Kasumi-1 (cell line): ENCODE measurements around the gene MRS2.
"Not testable (repeated sequence)": the region's sequence is repeated elsewhere in the genome, so short reads cannot be mapped to it uniquely, and the experiment has no call there.

Source experiments
- DNase-seq, 2 experiments: peaks; one replicate each; lab custom pipeline; 2025; lab: John Stamatoyannopoulos, UW

MRS2 gene

DNA sequence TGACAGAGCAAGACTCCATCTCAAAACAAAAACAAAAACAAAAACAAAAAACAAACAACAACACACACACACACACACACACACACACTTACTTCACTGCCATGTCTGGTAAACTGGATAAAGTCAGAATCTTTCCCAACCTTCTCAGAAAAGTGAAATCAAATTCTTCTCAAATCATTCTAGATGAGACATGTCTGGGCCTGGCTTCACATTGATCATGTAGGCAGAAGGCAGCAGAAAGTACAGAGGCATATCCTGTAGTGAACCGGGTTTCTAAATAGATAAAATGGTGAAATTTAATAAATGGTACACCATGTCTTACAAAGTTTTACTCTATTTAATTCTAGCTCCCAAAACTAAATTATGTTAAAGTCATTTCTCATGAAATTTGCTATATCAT lies 14.9 kb upstream of the MRS2 start:
- no peak for DNase-seq

DNA sequence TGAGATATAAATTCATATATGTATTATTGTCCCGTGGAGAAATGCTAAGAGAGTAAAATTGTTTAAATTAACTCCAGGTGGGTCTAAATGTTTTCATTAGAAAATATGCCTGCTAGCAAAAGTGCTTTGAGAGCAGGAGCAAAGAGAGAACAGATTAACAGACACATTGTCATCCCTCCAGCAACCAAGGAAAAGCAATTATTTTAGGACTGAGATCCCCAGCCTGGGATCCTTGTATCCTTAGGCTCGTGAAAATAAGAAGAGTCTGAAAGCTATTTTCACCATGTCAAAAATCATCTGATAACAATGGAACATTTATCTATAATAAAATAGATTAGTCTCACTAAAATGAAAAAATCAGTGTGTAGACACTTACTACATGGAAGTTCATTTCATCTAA lies 11.5 kb upstream of the MRS2 start:
- no peak for DNase-seq

DNA sequence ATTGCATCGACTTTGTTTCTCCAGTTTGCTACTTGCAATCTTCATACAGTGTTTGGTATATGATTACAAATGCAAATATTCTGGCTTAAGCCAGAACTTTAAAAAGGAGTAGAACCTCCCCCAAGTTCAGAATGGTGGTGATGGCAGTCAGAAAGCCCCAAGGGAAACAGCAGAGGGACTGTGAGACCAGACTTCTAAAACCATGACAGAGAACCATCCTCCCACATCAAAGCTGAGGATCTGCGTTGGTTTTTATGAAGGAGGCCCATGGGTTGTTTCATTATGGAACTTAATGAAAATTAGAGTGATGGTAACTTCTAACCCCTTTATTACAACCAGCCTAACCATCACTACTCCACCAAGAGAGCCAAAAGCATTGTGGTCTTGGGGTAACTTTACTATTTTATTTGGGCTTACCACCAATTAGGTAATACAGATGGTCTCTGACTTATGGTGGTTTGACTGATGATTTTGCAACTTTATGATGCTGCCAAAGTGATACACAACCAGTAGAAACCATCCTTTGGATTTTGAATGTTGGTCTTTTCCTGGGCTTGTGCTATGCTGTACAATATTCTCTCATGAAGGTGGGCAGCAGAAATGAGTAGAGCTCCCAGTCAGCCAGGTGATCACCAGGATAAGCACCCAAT lies 10.9 kb upstream of the MRS2 start:
- no peak for DNase-seq

DNA sequence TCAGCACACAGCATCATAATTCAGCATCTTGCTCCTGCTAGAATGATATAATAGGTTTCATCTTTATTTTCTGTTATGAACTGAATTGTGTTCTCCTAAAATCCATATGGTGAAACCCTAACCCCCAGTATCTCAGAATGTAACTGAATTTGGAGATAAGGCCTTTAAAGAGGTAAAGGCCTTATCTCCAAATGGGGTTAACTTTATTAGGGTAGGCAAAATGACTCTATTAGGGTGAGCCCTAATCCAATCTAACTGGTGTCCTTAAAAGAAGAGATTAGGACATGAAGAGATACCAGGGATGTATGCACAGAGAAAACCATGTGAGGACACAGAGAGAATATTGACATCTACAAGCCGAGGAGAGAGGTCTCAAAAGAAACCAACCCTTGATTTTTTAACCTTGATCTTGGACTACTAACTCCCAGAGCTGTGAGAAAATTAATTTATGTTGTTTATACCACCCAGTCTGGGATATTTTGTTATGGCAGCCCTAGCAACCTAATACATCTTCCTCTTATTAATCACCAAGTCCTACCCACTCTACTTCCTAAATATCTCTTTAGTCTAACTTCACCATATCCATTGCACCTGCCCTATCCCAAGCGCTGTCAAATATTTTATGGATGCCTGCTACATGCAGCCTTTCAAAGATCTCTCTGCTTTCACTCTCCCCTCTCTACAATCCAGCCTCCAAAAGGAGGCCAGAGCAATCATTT lies 8.5 kb upstream of the MRS2 start:
- no peak for DNase-seq

DNA sequence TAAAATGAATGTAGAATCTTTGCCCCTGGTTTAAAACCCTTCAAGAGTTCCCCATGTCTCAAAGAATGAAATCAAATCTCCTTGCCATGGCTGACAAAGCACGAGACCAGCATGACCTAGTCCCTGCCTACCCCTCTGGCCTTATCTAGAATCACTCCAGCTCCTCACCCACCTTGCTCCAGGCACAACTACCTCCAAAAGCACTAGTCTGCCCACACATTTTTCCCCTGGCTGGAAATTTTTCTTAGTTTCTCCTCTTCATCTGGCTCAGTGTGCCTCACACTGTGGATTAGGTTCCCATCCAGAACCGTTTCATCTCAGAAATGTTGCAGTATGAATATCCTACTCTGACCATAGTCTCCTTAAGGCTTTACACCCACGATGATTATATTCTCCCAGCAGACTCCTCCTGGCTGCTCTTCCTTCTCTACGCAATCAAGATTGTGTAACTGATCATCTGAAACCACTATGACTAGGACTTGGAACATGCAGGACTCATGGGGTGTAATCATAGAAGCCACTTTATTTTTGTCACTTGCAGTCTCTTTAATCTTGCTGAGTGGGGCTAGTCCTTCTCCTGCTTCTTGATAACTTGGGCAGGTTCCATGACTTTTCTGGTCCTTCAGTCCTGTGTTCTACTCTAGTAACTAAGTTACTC lies 7.8 kb upstream of the MRS2 start:
- DNase-seq: peak; percentile 34 to 36

DNA sequence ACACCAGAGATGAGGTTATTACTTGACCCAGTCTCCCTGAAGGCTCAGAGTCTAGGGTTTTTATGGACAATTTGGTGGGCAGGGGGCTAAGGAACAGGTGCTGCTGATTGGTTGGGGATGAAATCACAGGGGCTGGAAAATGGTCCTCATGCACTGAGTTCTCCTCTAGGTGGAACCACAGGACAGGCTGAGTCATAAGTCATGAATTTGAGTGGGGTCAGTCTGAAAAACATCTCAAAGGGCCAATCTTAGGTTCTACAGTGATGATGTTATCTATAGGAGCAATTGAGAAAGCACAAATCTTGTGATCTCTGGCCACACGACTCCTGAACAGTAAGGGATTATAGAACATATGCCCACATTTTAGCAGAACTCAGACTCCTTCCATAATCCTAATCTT lies 5.9 kb upstream of the MRS2 start:
- DNase-seq: no peak

DNA sequence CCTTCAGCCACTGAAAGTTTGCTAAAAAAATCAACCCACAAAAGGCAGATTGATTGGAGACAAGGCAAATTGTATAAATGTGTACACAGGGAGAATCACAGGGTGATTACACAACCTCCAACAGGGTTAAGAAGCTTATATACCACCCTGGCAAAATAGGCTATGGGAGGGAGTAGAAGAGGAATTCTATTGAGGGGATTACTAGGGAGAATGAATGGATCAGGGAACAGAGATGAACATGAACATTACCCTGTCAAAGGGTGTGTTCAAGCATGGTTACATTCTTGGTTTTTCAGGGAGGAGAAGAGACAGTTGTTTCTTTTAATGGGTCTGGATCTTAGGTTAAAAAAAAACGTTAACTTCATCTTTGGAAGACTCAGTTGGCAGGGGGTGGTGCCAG lies 5.1 kb upstream of the MRS2 start:
- no peak for DNase-seq

DNA sequence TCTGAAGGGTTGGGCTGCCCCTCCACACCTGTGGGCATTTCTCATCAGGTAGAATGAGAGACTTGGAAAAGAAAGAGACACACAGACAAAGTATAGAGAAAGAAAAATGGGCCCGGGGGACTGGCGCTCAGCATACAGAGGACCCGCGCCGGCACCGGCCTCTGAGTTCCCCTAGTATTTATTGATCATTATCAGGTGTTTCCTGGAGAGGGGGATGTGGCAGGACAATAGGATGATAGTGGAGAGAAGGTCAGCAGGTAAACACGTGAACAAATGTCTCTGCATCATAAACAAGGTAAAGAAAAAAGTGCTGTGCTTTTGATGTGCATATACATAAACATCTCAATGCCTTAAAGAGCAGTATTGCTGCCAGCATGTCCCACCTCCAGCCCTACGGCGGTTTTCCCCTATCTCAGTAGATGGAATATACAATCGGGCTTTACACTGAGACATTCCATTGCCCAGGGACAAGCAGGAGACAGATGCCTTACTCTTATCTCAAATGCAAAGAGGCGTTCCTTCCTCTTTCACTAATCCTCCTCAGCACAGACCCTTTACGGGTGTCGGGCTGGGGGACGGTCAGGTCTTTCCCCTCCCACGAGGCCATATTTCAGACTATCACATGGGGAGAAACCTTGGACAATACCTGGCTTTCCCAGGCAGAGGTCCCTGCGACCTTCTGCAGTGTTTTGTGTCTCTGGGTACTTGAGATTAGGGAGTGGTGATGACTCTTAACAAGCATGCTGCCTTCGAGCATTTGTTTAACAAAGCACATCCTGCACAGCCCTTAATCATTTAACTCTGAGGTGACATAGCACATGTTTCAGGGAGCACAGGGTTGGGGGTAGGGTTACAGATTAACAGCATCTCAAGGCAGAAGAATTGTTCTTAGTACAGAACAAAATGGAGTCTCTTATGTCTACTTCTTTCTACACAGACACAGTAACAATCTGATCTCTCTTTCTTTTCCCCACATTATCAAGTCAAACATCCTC lies 2.4 kb upstream of the MRS2 start:
- DNase-seq: not testable (repeated sequence)

DNA sequence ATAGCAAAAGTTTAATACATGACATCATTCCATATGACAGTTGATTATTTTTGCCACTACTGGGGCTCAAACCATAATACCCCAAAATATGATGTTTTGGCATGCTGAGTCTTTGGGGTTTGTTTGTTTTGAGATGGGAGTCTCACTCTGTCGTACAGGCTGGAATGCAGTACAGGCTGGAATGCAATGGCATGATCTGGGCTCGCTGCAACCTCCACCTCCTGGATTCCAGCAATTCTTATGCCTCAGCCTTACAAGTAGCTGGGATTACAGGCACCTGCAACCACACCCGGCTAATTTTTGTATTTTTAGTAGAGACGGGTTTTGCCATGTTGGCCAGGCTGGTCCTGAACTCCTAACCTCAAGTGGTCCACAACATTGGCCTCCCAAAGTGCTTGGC lies 1.3 kb upstream of the MRS2 start:
- DNase-seq: no peak

DNA sequence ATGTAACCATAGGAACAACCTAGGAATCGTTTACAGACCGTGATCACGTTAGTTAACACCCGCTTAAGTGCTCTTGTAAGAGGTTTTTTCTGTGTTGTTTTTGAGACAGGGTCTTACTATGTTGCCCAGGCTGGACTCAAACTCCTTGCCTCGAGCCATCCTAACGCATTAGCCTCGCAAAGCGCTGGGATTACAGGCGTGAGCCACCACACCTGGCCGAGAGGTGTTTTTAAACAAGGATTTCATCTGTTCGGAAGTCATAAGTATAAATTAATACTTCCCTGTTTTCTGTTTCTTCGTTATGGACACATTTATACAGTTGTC lies 727 bp downstream of the MRS2 start:
- peak in 1 of 2 experiments; percentile 43 for DNase-seq

DNA sequence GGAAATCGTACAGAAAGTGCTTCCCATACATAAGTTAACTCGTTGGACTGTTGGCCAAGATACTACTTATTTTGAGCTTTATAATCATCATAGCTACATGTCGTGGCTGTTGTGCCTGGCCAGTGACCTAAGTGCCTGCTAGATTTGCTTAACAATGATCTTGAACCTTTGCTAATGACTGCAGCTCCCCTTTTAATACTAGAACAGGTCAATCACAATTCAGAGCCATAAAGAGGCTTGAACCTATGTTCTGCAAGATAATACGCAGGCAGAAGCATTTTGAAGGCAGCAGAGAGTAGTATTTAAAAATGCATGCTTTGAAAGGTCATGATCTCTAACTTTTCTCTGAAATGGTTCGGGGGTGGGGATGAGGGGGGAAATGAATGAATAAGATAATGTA lies 2.5 kb downstream of the MRS2 start:
- no peak for DNase-seq

DNA sequence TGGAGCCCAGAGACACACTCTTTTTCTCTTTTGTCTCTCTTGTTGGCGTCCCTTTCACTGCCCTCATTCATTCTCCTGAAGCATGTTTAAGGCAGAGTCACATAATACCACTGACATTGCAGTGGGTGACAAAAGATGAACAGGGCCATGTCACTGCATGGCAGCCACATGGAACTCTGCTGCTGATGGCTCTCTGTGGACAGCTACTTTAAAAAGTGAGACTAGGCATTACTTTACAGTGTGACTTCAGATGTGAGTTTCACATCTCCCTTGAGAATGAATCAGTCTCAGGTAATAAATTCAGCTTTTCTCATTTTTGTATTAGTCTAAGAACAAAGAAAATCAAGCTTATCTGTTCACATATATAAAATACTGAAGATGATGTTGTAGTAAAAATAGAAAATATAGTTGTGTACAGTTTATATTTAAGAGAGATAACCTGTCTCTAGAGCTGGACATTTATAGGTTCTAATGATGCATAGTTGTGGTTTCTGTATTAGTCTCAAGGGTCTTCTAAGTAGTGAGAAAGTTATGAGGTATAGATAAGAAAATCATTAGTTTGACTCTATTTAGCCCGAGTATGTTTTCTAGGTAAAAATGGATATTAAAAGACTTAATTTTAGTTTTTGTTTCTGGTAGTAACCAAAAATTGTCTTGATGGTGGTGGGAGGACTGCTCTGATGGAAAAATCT lies 6.1 kb downstream of the MRS2 start:
- DNase-seq: no peak

DNA sequence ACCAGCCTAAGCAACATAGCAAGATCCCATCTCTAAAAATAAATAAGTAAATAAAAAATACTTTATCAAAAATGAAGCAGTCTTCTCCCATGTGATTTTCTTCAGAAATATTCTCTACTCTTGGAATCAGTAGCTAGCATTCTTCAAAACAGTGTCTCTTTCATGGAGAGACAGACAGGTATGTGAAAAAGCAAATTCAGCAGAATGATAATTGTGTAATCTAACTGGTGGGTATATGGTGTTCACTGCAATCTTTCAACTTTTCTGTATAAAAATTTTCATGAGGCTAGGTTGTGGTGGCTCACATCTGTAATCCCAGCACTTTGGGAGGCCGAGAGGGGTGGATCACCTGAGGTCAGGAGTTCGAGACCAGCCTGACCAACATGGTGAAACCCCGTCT lies 7.9 kb downstream of the MRS2 start:
- DNase-seq: no peak

DNA sequence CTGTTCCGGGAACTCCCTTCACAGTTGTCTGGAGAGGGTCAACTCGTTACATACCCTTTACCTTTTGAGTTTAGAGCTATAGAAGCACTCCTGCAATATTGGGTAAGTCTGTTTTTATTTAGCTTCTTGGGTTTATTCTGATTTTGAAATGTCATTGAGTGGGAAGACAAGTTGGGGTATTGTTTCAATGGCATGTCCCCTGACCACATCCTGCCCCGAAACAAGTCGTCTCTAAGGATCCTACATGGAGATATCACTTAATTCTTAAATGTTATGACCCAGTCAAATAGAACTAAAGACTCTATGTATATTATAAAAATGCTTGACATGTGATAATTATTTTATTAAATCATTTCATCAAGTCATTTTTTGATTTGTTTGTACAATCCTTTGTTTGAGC lies 9.6 kb downstream of the MRS2 start:
- no peak for DNase-seq

DNA sequence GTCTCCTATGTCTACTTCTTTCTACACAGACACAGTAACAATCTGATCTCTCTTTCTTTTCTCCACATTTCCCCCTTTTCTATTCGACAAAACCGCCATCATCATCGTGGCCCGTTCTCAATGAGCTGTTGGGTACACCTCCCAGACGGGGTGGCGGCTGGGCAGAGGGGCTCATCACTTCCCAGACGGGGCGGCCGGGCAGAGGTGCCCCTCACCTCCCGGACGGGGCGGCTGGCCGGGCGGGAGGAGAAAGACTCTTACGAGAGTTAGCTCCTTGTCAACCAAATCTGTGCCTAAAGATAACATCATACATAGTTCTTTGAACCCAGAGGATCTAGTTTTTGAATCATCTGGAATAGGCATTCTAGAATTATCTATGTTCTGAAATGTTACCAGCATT lies 11.8 kb downstream of the MRS2 start:
- DNase-seq: not testable (repeated sequence)

DNA sequence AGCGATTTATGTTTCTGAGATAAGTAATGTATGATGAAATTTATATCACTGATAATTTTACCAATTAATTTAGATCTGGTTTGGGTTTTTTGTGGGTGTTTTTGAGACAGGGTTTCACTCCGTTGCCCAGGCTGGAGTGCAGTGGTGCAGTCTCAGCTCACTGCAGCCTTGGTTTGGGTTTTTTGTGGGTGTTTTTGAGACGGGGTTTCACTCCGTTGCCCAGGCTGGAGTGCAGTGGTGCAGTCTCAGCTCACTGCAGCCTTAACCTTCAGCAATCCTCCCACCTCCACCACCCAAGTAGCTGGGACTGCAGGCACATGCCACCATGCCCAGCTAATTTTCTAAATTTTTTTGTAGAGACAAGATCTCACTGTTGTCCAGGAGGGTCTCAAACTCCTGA lies 13.0 kb downstream of the MRS2 start:
- no peak for DNase-seq

DNA sequence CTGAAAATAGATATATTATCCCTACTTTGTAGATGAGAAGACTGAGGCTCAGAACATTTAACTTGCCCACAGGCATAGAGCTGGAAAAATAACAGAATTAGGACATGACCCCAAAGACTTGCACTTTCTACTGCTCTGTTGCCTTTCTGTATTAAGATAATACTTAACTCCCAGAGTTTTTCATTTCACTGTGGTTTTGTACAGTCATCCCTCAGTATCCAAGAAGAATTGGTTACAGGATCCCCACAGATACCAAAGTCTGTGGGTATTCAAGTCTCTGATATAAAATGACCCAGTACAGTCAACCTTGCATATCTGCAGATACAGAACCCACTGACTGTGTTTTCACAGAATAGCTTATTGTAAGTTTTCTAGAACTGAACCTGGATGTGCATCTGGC lies 16.8 kb downstream of the MRS2 start:
- no peak for DNase-seq

DNA sequence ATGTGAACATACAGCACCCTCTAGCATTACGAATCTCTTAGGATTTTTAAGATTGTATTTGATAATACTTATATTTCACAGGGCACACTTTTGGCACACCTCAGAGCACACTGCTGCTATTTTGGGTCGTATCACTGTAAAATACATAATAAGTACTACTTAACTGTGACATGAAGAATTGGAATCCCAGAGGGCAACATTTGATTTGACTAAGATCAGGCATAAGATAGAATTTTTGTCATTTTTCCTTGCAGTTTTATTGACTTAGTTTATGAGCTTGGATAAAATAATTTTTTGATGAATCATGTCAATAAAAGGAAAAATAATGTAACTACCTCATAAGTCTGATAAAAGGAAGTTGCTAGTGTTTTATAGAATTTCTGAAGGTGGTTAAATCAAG lies 22.4 kb downstream of the MRS2 start:
- no peak for DNase-seq

DNA sequence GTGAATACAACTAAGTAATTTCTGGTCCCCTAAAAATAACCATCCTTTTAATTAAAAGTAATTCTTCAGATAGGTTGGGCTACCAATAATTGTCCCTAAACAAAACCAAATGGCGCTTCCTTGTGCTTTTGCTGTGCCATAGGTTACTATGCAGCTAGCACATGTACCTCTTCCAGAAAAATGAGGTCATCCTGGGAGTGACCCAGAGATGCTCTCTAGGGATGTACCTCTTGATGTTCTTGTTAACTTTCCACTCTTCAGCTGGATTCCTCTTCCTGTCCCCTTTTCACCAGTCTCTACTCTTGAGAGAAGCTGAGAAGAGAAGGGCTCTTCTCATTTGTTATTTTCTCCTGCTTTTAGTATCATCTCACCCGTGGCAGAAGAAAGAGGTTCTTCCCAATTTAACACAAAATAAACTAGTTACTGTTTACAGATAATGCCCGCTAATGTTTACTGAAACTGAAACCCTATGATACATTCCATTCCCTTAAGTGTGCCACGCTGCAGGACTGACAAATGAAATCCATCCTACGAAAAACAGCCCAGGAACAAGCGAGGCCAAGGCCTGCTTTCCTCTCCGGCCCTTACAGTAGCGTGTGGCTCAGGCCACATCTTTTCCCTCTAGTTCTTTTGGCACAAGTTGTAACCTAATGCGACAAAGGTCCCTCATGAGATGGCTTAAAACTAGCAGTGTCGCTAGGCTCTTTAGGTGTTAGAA lies 24.2 kb downstream of the MRS2 start:
- DNase-seq: no peak

DNA sequence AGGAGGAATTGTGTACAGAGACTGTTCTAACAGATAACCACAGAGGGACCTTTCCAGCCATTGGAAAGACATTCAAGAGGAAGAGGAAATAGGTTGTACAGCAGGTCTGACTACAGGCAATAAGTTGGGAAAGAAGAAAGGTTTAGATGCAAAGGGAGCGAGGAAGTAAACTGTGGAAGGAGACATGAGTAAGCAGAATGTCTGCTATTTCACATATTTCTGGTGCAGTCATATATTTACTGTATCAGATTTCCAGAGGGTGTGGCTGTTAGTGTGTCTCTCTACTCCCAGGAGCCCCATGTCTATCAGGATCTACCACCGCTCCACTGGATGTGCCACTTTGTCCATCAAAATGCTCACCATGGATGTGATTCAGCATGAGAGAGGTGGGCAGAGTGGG lies 25.9 kb downstream of the MRS2 start:
- no peak for DNase-seq

DNA sequence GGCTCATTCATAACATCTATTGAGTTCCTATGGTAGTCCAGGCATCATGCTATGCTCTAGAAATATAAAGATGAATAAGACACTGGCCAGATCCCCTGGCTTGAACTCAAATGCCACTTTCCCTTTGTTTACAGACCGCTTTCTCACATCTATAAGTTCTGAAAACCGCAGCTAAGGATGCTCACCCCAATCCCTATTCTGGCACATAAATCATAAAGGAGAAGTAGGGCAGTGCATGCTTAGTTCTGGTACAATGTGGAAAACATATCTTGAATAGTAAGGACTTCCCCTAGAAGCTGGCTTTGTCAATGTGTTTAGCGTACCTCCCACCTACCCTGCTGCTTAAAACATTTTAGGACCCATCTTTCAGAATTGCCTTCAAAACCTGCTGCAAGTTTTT lies 26.4 kb downstream of the MRS2 start:
- no peak for DNase-seq
